Measurements from ENCODE around the gene GTSF1L. TPM values are rescaled to one million over a fixed set of nuclear protein-coding genes. Genes with fewer than 3 reads are reported as not detected.

Gene GTSF1L
- total RNA-seq, 1 donor from 2014 or later: not detected

DNA sequence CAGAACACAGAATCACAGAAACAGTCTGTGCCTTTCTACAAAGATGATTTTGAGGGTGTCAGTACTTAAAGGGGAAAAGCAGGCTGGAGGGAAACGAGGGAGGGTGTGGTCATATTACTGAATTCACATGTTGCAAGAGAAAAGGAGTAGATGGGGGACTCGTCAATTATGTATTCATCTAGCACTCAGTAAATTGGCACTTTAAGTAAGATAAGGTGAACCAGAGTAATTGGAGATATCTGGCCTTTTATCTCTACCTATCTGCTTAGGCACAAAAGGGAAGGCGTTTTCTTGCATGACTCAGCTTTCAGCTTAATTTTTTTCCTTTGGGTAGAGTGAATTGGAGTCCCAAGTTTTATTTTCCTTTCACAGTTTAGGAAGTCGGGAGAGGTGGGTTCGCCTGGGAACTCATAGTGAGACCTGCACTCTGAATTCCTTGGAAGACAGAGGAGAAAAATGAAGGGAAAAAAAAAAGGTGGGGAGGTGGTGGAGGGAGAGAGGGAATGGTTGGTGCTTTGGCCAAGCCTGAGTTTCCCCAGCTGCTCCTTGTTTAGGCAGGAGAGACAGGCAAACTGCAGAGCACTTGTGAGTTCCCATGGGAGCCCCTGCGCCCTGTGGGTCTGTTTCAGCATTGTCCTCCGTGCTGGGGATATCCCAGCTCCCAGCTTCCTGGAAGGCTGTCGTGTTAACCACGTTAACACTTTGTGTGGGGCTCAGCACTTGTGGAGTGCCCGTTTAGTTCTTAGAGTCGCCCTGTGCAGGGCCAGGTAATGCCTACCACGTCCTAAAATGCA, 19.7 kb upstream of the GTSF1L start:
- intact Hi-C loops (cut with micrococcal nuclease): no loop called here

DNA sequence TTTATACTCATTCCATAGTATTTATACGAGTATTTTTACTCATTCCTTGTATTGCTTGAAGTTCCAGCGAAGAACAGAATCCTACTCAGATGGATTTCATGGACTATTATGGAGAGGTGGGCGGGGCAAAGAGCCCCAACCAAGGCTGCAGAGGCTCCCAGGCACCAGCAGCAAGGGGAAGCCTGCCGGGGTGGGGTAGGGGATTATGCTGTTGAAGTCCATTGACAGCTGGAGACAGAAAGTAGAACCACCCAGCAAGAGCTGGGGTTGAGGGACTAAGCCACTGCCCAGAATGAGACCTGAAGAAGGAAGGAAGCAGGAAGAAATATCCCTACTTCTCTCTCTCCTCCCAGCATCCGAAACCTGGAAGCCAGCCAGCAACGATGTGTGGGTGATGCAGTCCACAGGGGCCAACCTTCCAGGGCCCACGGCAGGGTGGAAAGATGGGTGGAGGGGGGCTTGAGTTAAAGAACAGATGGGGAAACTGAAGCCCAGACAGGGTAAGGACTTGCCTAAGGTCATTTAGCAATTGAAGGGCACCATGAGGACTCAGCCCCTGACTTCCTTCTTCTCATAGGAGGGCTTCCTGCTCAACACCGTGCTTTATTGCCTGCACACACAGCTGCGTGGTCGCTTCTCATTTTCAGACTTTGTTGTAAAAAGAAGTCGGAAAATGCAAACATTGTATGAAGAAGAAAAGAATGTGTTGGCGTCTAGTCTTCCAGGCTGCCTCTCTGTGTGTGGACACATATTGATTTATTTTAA, 18.3 kb upstream of the GTSF1L start:
- intact Hi-C loops (cut with micrococcal nuclease): no loop called here

DNA sequence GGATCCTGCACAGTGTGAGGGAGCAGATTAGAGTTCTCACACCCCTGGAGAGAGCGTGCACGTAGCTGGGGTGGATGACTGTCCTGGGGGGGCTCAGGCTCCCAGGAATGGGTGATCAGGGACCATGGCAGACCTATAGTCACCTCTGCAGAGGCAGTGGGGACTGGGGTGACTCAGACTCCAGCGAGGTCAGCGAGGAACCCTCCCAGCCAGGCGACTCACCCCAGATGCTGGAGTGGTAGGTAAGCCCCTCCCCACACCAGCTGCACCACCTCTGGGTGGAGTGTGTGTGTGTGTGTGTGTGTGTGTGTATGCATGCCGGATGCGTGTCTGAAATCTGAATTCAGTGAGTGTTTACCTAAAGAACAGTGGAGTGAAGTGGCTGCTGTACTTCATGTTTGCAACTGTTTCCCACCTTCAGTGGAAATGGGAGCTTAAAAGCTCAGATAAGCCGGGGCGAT, 17.4 kb upstream of the GTSF1L start:
- intact Hi-C loops (cut with micrococcal nuclease): no loop called here

DNA sequence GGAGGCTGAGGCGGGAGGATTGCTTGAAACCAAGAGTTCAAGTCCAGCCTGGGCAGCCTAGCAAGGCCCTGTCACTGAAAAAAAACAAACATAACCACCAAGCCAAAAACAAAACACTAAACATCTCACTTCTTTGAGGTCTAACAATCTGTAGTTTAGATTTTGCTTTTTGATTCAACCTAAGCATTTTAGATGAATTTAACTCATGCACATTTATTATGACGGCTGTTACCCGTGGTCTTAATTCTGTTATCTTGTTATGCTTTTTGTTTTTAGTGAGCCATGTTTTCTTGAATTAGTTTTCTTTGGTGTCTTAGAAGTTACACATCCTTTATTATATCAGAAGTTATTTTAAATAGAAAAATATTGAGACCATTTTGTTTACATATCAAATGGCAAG, 13.8 kb upstream of the GTSF1L start:
- intact Hi-C loops (cut with micrococcal nuclease): no loop called here

DNA sequence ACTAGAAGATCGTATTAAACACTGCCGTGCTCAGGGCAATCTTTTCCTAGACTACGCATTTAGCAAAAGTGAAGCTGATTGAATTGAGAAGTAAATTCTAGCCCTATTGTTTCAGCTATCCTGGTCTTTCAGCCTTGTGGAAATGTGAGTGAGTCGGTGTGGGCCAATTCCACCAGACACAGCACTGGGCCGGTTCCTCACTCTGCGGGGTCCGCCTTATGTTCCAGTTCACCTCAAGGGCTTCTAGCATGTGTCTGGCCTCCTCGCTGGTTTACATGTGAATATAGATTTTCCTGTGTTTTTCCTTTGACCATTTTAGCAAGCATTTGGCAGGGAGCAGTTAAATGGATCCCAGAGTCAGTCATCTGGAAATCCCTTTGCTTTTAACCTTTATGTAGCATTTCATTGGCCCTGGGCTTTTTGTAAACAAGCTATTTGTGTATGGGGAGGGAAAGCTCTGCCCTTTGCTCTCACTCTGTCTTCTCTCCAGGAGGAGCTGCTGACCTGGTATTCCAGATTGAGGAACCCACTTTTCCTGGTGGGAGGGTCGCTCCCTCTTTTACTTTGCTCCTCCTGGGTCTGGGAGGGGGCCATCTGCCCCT, 12.4 kb upstream of the GTSF1L start:
- intact Hi-C loops (cut with micrococcal nuclease): no loop called here

DNA sequence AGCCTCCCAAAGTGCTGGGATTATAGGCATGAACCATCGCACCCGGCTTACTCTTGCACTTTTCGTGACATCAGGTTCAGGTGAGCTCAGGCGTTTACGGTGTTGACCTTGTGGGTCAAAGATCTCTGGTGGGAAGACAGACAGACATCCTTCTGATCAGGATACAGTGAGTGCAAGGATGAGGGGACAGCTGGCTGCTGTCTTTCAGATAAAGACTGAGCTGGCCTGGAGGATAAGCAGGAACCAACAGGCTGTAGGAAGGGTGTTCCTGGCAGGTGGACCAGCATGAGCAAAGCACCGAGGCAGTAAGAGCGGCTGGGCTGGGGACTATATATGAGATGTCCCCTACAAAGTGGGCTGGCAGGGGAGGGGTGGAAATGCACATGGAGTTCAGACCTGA, 11.1 kb upstream of the GTSF1L start:
- intact Hi-C loops (cut with micrococcal nuclease): no loop called here

DNA sequence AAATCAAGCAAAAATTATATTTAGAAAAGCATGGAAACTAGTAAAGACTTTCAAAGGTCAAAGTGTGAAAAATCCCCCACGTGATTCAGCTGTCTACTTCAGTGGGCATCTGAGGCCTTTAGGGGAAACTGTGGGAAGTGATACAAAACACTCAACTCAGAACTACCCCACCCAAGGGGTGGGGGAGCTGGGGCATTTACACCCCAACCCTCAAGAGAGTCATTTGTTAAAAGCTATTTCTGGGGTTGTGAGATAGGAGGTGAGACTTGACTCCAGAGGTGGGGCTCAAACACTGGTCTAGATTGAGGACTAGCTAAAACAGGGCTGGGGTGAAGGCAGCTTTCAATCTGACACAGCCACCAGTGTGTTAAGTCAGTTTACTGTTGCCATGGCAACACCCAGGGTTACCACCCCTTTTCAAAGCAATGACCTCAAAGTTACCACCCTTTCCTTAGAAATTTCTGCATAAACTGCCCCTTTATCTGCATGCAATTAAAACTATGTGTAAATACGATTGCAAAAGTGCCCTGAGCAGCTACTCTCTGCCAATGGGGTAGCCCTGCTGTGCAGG, 9.9 kb upstream of the GTSF1L start:
- intact Hi-C loops (cut with micrococcal nuclease): no loop called here

DNA sequence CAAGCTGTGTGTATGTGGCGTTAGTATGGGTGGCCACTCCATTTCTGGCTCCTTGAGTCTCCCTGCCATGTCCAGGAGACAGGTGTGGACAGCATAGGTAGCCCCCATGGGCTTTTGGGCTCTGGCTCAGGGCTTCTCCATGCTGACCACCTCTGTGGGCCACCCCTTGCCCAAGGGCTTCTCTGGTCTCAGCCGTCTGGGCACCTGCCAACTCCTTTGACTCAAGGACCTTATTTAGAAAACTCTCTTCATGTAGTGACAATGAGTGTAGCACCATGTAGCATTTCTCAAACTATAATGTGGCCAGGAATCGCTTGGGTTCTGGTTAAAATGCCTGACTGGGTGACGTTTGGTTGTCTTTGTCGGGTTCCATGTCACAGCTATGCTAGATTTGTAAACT, 5.1 kb upstream of the GTSF1L start:
- intact Hi-C loops (cut with micrococcal nuclease): no loop called here

DNA sequence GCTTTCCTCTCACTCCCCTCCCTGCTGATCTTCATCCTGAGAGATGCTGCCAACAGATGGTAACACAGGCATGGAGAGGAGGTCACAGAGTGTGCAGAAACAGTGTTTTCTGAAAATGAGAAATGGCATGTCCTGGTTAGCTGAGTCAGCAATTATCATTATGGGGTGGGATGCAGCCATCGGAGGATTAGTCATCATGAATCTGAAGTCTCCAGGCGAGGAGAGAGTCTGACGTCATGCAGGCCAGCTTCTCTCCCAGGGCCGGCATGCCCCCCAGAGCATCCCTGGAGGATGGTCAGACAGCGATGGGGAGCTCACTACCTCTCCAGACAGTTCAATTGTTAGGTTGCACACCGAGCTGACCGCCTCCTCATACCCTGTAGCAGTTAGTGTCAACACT, 4.7 kb upstream of the GTSF1L start:
- intact Hi-C loops (cut with micrococcal nuclease): no loop called here

DNA sequence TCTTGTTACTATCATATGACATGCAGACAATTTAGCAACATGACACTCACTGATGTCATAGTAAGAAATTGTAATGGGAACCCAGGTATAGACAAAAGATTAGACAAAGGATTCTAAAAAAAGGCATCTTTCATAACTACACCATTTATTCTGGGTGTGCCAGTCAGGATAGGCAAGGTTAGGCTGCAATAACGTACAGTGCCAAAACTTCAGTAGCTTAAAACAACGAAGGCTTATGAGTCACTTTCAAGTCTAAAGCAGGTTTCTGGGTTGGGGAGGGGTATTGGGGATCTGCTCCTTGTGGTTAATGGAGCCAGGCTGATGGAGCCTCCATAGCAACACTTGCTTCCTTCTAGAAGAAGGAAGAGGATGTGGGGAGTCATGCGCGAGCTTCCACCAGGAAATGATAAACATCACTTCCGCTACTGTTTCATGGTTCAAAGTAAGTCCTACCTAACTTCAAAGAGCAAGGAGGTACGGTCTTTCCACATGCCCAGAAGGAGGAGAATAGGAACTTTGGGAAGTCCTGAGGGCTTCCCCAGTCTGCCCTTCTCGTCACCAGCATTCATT, 2.0 kb upstream of the GTSF1L start:
- intact Hi-C loops (cut with micrococcal nuclease): no loop called here

DNA sequence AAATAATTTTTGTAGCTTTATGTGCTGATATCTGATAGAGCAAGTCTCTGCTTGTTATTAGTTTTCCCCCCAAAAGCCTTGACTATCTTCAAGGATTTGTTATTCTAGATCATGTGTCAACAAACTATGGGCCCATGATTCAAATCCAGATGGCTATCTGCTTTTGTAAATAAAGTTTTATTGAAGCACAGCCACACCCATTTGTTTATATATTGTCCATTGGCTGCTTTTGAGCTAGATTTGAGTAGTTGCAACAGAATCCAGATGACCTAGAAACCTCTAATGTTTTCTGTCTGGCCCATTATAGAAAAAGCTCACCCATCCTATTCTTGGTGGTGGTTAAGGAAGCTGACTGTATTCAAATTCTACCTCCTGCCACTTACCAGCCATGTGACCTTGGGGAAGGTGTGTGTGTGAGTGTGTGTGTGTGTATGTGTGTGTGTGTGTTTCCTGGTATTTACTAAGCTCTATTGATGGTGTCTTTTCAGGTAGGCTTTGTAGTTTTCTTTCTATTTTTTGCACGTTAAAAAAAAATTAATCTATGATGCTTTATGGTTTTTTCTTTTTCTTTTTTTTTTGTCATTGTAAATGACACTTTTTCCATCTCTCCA, 1.3 kb upstream of the GTSF1L start:
- intact Hi-C loops (cut with micrococcal nuclease): no loop called here

DNA sequence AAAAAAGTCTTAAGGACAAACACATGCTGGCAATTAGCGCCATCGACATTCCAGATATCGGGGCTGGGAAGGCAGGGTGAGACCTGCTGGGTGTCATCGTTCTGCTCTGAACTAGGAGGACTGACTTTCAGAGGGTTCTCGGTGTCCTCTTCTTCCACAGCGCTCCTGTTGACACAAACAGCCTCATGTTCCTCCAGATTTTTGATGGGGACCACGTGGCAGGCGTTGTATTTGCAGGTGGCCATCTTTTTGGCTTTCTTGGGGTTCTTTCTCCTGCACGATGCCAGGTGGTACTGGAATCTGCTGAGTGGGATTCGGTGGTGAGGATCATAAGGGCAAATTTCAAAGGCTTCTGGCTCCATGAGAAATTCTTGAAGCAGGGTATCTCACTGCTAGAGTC, 469 bp downstream of the GTSF1L start:
- intact Hi-C loops (cut with micrococcal nuclease): no loop called here

DNA sequence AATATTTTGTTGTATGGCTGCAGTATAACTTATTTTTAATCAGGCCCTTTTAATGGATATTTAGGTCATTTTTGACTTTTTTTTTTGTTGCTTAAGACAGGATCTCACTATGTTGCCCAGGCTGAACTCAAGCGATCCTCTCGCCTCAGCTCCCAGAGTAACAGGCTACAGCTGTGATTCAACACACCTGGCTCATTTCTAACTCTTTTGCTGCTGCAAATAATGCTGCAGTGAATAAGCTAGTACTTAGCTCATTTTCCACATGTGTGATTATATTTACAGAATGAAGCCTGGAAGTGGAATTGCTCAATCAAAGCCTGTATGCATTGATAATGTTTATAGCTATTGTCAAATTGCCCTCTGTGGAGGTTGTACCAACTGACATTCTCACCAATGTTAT, 1.1 kb downstream of the GTSF1L start:
- intact Hi-C loops (cut with micrococcal nuclease): no loop called here

DNA sequence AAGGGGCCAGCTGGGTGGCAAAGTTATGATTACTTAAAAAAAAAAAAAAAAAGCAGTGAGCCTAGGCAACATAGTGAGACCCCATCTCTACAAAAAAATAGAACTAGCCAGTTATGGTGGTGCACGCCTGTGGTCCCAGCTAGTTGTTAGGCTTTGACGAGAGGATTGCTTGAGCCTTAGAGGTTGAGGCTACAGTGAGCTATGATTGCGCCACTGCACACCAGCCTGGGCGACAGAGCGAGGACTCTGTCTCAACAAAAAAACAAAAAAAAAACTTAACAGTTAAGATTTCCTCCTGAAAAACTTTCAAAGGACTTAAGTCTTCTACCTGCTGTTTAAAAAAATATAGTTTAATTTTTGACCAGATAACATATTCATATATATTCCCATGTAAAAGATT, 2.4 kb downstream of the GTSF1L start:
- intact Hi-C loops (cut with micrococcal nuclease): no loop called here

DNA sequence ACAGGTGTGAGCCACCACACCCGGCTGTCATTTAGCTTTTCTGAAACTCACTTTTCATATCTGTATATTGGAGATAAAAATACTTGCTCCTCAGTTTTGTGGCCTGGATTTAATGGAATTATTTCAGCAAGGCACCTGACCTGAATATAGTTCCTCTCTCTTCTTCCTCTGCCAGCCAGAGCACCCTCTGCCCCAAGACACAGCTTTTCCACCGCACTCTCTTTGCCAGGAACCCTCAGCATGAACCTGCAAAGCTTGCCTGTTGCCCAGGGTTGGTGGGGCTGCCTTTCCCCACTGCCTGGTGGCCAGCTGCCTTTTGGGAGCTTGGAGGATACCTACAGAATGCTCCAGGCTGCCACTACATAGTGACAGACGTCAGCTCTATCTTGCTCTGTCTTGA, 3.1 kb downstream of the GTSF1L start:
- intact Hi-C loops (cut with micrococcal nuclease): no loop called here

DNA sequence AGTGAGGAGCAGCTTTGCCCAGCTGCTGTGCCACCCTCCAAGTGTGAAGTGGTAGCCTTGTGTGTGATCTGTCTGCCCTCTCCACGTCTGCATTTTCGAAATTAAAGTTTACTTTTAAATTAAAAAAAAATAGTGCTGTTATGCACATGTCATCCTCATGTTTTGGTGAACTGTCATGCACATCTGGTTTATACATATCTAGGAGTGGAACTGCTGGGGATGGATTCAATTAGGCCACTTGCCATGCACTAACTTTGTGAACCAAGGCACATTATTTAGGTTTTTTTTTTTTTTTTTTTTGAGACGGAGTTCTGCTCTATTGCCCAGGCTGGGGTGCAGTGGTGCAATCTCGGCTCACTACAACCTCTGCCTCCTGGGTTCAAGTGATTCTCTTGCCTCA, 3.6 kb downstream of the GTSF1L start:
- intact Hi-C loops (cut with micrococcal nuclease): no loop called here

DNA sequence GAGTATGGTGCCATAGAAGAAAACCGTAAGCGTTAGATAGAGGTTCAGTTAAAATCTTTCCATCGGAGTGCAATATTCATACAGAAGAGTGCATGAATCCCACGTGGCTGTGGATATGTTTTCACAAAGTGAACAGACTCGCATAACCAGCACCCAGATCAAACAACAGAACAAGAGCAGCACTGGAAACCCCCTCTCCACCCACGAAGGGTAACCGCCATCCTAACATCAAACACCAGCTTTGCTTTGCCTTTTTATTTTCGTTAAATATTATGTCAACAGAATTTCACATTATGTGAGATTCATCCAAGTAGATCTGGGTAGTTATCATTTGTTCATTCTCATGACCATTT, 4.7 kb downstream of the GTSF1L start:
- intact Hi-C loops (cut with micrococcal nuclease): no loop called here

DNA sequence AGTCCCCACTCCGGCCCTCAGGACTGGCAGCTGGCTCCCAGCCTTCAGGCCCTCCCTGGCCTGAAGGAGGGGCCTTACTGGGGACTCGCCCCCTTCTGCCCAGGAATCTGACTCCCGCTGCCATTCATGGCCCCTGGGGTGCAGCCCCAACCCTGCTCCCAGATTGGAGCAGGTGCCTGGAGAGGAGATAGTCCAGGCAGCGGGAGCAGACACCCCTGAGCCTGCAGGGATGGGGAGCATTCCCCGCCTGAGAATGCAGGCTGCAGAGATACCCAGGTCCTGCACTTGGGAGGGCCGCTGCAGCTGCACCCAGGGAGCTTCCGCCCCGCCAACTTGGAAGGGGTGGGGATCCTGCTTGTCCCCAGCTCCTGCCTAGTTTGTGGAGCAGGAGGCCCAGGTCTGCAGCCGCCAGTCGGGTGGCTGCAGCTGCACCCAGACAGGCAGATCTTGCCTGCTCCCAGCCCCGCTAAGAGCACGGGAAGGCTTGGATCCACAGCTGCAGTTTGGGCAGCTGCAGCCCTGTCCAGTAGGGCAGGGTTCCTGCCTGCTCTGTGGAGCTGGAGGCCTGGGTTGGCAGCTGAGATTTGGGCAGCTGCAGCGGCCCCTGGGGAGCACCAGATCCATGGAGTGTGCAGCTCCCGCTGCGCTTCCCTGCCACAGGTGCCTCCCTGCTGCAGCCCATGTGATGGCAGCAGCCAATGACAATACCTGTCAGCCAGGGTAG, 5.2 kb downstream of the GTSF1L start:
- intact Hi-C loops (cut with micrococcal nuclease): no loop called here

DNA sequence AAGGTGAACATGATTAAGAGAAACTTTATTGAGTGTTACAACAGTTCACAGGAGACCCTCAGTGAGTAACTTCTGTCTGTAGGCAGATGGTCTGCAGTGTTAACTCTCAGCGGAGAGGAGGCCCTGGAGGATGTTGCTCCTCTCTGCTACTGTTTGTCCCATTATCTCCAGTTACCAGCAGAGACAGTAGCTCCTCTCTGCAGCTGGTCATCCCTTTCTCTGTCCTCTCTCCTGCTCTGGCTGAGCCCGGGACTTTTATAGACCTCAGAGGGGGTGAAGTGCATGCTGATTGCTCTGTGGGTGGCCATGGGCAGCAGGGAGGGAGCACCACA, 5.7 kb downstream of the GTSF1L start:
- intact Hi-C loops (cut with micrococcal nuclease): no loop called here

DNA sequence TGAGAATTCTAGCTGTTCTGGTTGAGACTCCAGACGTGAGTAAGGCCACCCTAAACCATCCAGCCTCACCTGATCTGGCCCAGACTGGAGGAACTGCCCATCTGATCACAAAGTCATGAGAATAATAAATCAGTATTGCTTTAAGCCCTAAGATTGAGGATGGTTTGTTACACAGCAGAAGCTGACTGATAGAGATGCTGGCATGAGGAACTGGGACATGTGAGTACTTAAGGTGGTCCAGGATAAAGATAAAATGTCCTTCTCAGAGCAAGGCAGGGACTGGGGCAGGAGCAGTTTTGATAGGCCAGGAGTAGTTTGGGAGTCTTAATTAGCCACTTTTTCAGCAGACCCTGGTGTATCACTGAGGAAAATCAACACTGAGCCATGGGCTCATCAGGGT, 6.8 kb downstream of the GTSF1L start:
- intact Hi-C loops (cut with micrococcal nuclease): no loop called here

DNA sequence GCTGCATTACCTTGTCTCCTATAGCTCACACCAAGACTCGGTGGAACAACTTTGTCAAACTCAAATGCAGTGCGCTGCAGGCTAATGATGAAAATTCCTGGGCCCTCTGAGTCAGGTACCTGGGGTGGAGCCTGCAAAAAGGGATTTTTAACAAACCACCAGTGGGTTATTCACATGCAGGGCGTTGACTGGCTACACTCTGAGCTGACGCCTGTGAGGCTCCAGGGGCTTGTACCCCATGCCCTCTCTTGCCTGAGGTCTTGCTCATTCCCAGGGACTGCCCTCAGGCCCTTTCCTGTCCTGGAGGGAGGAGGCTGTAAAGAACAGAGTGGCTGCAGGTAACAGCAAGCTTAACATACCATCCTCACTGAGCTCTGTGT, 9.2 kb downstream of the GTSF1L start:
- intact Hi-C loops (cut with micrococcal nuclease): no loop called here
